Fibroblast of villous mesenchyme (primary cell): ENCODE results near the gene PIM3. TPM values are rescaled to one million over a fixed set of nuclear protein-coding genes. Genes with fewer than 3 reads are reported as not detected.

Source experiments
- DNase-seq: peaks from one replicate; pipeline ENCODE4 v3.0.0-alpha.2; 2010; ENCODE audit warnings: low read depth
- H3K4me3 ChIP-seq: 2 replicates; pipeline ENCODE4 v1.5.1; 2011; ENCODE audit warnings: low read depth, mild to moderate bottlenecking, low read length
- CTCF ChIP-seq: IDR thresholded peaks from 2 replicates; pipeline ENCODE4 v1.5.1; 2012; ENCODE audit warnings: low read depth, mild to moderate bottlenecking, low read length; ENCODE audit not compliant: insufficient read depth
- total RNA-seq: library from RNA; depleted of rRNA; stranded (reverse); fragments of >200 nt; gene quantifications from 2 replicates; pipeline ENCODE4 v1.2.3, GENCODE V29; 2012

The PIM3 gene
- total RNA-seq, 1 donor = 32.0 TPM

- peak overlapping the region; percentile 81 for H3K4me3 ChIP-seq
- DNase-seq = peak; percentile 97
- TF ChIP-seq CTCF = no peak
Observed at GRCh38 chr22:49962012-49962750, 1.6 kb downstream of the PIM3 start.

DNA sequence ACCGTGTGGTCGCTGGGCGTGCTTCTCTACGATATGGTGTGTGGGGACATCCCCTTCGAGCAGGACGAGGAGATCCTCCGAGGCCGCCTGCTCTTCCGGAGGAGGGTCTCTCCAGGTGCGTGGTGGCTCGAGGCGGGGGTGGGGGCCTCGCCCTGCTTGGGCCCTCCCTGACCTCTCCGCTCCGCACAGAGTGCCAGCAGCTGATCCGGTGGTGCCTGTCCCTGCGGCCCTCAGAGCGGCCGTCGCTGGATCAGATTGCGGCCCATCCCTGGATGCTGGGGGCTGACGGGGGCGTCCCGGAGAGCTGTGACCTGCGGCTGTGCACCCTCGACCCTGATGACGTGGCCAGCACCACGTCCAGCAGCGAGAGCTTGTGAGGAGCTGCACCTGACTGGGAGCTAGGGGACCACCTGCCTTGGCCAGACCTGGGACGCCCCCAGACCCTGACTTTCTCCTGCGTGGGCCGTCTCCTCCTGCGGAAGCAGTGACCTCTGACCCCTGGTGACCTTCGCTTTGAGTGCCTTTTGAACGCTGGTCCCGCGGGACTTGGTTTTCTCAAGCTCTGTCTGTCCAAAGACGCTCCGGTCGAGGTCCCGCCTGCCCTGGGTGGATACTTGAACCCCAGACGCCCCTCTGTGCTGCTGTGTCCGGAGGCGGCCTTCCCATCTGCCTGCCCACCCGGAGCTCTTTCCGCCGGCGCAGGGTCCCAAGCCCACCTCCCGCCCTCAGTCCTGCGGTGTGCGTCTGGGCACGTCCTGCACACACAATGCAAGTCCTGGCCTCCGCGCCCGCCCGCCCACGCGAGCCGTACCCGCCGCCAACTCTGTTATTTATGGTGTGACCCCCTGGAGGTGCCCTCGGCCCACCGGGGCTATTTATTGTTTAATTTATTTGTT lies 2.4 kb downstream of the PIM3 start:
- DNase-seq = peak; percentile 14
- TF ChIP-seq CTCF = no peak
- H3K4me3 ChIP-seq = peak overlapping the region; percentile 81

DNA sequence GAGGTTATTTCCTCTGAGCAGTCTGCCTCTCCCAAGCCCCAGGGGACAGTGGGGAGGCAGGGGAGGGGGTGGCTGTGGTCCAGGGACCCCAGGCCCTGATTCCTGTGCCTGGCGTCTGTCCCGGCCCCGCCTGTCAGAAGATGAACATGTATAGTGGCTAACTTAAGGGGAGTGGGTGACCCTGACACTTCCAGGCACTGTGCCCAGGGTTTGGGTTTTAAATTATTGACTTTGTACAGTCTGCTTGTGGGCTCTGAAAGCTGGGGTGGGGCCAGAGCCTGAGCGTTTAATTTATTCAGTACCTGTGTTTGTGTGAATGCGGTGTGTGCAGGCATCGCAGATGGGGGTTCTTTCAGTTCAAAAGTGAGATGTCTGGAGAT lies 3.1 kb downstream of the PIM3 start:
- DNase-seq = no peak
- peak overlapping the region; percentile 81 for H3K4me3 ChIP-seq
- TF ChIP-seq CTCF = no peak

DNA sequence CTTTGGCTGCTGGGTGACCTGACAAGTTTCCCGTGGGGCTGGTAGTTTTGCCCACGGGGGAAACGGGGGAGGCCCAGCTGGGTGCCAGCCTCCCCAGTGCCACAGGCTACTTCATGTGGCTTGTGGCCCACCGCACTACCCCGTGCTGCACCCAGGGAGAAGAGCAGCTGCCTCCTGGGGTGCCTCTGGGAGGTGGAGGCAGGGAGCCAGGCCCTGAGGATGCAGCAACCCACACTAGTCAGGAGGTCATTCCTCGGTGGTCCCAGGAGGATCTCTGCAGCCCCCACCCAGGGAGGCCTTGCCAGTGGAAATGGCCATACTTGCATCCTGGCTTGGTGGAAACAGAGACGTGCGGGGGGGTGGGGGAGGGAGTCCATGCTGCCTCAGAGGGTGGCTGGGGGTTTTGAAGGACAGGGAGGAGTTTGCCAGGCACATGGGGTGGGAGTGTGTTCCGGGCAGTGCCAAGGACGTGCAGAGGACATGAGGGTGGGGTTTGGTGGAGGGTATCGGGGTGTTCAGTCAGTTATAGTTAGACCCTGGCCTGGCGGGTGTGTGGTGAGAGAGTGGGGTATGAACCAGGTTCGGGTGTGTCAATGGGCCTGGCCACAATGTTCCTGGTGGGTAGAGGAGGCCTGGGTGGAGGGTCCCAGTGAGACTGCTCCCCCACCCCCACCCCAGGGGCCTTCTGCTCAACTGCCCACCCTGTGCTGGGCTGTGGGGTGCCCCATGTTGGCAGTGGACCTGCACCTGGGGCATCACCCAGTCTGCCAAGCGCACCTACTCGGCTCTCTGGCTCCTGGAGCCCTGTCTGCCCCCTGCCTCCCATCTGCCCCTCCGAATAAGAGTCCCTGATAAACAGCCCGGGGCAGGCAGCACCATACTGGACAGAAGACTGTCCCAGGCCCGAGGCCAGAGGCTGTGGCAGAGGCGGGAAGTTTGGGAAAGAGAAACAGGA lies 3.8 kb downstream of the PIM3 start:
- no peak for DNase-seq
- no peak for TF ChIP-seq CTCF
- peak overlapping the region; percentile 81 for H3K4me3 ChIP-seq

DNA sequence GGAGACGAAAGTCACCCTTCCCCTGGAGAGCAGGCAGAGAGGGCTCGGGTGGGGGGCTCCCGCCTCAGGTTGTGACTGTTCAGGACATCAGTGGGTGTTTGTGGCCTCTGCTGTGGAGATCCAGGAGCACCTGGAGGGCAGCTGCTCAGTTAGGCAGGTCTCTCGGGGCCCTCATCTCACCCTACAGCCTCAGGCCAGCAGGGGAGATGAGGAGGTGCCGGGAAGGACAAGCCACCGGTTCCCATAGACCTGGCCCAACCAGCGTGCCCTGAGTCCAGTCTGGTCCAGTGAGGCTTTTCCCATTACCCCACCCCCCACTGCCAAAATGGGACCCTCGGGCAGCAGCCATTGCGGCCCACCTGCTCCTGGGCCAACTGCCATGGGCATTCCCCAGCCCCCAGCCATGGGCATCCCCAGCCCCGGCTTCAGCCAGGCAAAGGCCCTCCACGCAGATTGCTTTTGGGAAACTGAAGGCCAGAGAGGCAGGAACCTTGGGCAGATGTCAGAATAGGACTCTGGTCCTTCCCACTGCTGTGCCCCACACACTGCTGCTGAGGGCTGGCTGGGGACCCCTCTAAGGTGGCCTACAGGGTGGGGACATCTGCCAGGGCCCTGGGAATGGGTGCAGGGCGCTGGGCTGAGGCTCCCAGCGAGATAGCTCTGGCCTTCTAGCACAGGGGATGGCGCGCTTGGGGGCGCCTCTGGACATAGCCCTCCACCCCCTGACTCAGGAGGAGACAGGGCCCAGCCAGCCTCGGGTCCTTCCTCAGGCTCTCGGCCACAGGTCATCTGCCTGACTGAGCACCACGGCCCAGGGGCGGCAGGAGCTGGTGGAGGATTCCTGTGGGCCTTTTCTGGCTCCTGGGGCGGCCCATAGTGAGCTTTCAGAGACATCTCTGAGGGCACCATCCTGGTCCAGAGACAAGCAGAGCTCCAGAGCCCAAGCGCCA lies 4.8 kb downstream of the PIM3 start:
- H3K4me3 ChIP-seq = no peak overlapping the region
- DNase-seq = no peak
- TF ChIP-seq CTCF = no peak
